22Rv1 (cell line): Measurements from ENCODE around the gene TDRD1.

Experiments used
- ZFX ChIP-seq: fragments of 450-650 bp; IDR thresholded peaks from 2 replicates; pipeline ENCODE4 v1.6.1; 2017; ENCODE audit warnings: antibody characterized with exemption, borderline replicate concordance
- TF ChIP-seq, protein P1 (sequence below): fragments of 450-650 bp; IDR thresholded peaks from 2 replicates; pipeline ENCODE4 v1.5.1; 2017; ENCODE audit warnings: mild to moderate bottlenecking

DNA sequence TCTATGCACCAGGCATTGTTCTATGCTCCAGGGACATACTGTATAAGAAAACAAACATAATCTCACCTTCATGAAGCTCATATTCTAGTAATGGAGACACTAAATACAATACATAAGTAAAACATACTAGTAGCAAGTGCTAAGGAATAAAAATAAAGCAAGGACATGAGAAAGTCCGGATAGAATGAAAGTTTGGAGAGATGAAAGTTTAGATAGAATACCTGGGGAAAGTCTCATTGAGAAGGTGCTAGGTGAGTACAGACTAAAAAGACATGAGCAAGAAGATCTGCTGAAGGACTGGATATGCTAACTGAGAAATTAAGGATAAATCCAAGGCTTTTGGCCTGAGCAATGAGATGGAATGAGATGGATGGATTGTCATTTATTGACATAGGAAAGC, 39.1 kb upstream of the TDRD1 start:
- TF ChIP-seq, protein P1, sequence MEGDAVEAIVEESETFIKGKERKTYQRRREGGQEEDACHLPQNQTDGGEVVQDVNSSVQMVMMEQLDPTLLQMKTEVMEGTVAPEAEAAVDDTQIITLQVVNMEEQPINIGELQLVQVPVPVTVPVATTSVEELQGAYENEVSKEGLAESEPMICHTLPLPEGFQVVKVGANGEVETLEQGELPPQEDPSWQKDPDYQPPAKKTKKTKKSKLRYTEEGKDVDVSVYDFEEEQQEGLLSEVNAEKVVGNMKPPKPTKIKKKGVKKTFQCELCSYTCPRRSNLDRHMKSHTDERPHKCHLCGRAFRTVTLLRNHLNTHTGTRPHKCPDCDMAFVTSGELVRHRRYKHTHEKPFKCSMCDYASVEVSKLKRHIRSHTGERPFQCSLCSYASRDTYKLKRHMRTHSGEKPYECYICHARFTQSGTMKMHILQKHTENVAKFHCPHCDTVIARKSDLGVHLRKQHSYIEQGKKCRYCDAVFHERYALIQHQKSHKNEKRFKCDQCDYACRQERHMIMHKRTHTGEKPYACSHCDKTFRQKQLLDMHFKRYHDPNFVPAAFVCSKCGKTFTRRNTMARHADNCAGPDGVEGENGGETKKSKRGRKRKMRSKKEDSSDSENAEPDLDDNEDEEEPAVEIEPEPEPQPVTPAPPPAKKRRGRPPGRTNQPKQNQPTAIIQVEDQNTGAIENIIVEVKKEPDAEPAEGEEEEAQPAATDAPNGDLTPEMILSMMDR: no peak
- TF ChIP-seq ZFX: no peak
